HepG2 (cell line): ENCODE data around the gene STAT5A. TPM values are rescaled to one million over a fixed set of nuclear protein-coding genes. Genes with fewer than 3 reads are reported as not detected.
A peak's percentile ranks its signal among the peaks of the same experiment; 100 is the strongest.

Source experiments
- ATAC-seq: fragments of 200-7000 bp; cut with Tn5 transposase; 3 replicates; pipeline ENCODE4 v1.9.1; 2020; ENCODE audit warnings: mild to moderate bottlenecking, moderate library complexity
- BruUV-seq: library from RNA; stranded (reverse); fragments of 400-500 nt; replicated peaks from 2 replicates; lab custom pipeline; 2021; lab: Mats Ljungman, UMichigan
- CTCF ChIA-PET: fragments of 300-600 bp; formaldehyde crosslinking; extraction: SDS; loops from one replicate; lab custom pipeline; 2021; ENCODE audit warnings: low total read pairs, inconsistent platforms, low intra/inter-chr PET ratio; lab: Yijun Ruan, JAX
- POLR2A ChIA-PET: fragments of 350-600 bp; sonication (Branson Sonifier 250); formaldehyde crosslinking; loops from one replicate; lab custom pipeline; 2020; ENCODE audit warnings: antibody characterized with exemption, inconsistent platforms; lab: Yijun Ruan, JAX
- DNase-seq: peaks from one replicate; pipeline ENCODE4 v3.0.0-alpha.2; 2015; ENCODE audit warnings: low spot score
- FAIRE-seq: peaks from 3 replicates; lab custom pipeline; 2011; peaks lifted over from hg19 to GRCh38; lab: Jason Lieb, UNC
- H2AFZ ChIP-seq: one replicate; pipeline ENCODE4 v1.6.1; 2011; ENCODE audit warnings: low read length, inconsistent platforms
- H3K27ac ChIP-seq: fragments of 300-600 bp; 3 replicates; pipeline ENCODE4 v1.8.0; 2011; ENCODE audit warnings: mixed run types, mild to moderate bottlenecking, mixed read lengths, low read length, inconsistent platforms; ENCODE audit not compliant: insufficient read depth; ENCODE audit errors: extremely low read length
- H3K27me3 ChIP-seq, 2 experiments: fragments of 200-600 bp in 1 of 2; 2 replicates in 1 of 2; 3 replicates in 1 of 2; pipeline versions ENCODE4 v1.6.0 to v1.8.0; 2011; ENCODE audit warnings: low read length in 2 of 2, mild to moderate bottlenecking in 2 of 2, moderate library complexity in 2 of 2, inconsistent platforms in 1 of 2; ENCODE audit not compliant: insufficient read depth in 2 of 2, control insufficient read depth in 1 of 2
- H3K36me3 ChIP-seq, 2 experiments: fragments of 200-600 bp in 1 of 2; replicated peaks in 1 of 2; 2 replicates in 1 of 2; 3 replicates in 1 of 2; pipeline versions ENCODE4 v1.5.1 to v1.8.0; 2011; ENCODE audit warnings: low read length in 2 of 2, inconsistent platforms in 1 of 2; ENCODE audit not compliant: insufficient read depth in 2 of 2, control insufficient read depth in 1 of 2
- H3K4me1 ChIP-seq: 2 replicates; pipeline ENCODE4 v1.5.1; 2012; ENCODE audit warnings: low read length, inconsistent platforms; ENCODE audit not compliant: insufficient read depth
- H3K4me2 ChIP-seq: 2 replicates; pipeline ENCODE4 v1.6.0; 2011; ENCODE audit warnings: low read depth, low read length, inconsistent platforms
- H3K4me3 ChIP-seq, 3 experiments: fragments of 200-600 bp in 1 of 3; sonication (generic), shearing (Covaris generic) in 1 of 3; replicated peaks in 1 of 3; 2 replicates each; pipeline ENCODE4 v1.5.1; 2011 to 2016; ENCODE audit warnings: low read length in 3 of 3, inconsistent platforms in 2 of 3, low read depth in 2 of 3, mild to moderate bottlenecking in 2 of 3, control low read depth in 1 of 3, mixed read lengths in 1 of 3; ENCODE audit not compliant: insufficient read depth in 1 of 3
- H3K79me2 ChIP-seq: one replicate; pipeline ENCODE4 v1.6.1; 2011; ENCODE audit warnings: low read length, inconsistent platforms; ENCODE audit not compliant: insufficient read depth
- H3K9ac ChIP-seq: 2 replicates; pipeline ENCODE4 v1.6.0; 2011; ENCODE audit warnings: mild to moderate bottlenecking, low read depth, low read length, inconsistent platforms; ENCODE audit not compliant: insufficient read depth
- H3K9me3 ChIP-seq: 2 replicates; pipeline ENCODE4 v1.5.1; 2012; ENCODE audit warnings: mild to moderate bottlenecking, low read length
- H4K20me1 ChIP-seq: 2 replicates; pipeline ENCODE4 v1.6.0; 2011; ENCODE audit warnings: inconsistent platforms, mild to moderate bottlenecking, low read length, moderate library complexity; ENCODE audit not compliant: insufficient read depth
- AFF4 ChIP-seq: sonication (generic); formaldehyde crosslinking; IDR thresholded peaks from 2 replicates; pipeline ENCODE4 v1.4.0; 2020; ENCODE audit warnings: missing genetic modification reagents
- CTCF ChIP-seq: sonication (generic); formaldehyde crosslinking; IDR thresholded peaks from 2 replicates; pipeline ENCODE4 v1.5.0; 2020; ENCODE audit warnings: mild to moderate bottlenecking, missing genetic modification reagents, moderate library complexity
- GATAD1 ChIP-seq: IDR thresholded peaks from 2 replicates; pipeline ENCODE4 v1.6.1; 2016; ENCODE audit warnings: missing genetic modification reagents, missing compliant biosample characterization
- HOXA3 ChIP-seq: sonication (generic); formaldehyde crosslinking; IDR thresholded peaks from 2 replicates; pipeline ENCODE4 v1.5.0; 2020; ENCODE audit warnings: missing genetic modification reagents
- ZBTB7A ChIP-seq: sonication (generic); formaldehyde crosslinking; IDR thresholded peaks from 2 replicates; pipeline ENCODE4 v1.8.0; 2022; ENCODE audit warnings: mild to moderate bottlenecking, missing genetic modification reagents
- ZMYM4 ChIP-seq: sonication (generic); formaldehyde crosslinking; IDR thresholded peaks from 2 replicates; pipeline ENCODE4 v1.8.1; 2023; ENCODE audit warnings: mild to moderate bottlenecking, missing genetic modification reagents
- ZNF260 ChIP-seq: sonication (generic); formaldehyde crosslinking; IDR thresholded peaks from 2 replicates; pipeline ENCODE4 v1.4.0; 2020; ENCODE audit warnings: missing genetic modification reagents, low read depth, mild to moderate bottlenecking, borderline replicate concordance
- ZNF468 ChIP-seq: sonication (generic); formaldehyde crosslinking; IDR thresholded peaks from 2 replicates; pipeline ENCODE4 v1.8.0; 2022; ENCODE audit warnings: mild to moderate bottlenecking, moderate library complexity, missing genetic modification reagents
- ZNF484 ChIP-seq: sonication (generic); formaldehyde crosslinking; IDR thresholded peaks from 2 replicates; pipeline ENCODE4 v1.5.1; 2020; ENCODE audit warnings: mild to moderate bottlenecking, low read depth, missing genetic modification reagents, borderline replicate concordance
- ZNF530 ChIP-seq: sonication (generic); formaldehyde crosslinking; IDR thresholded peaks from 2 replicates; pipeline ENCODE4 v1.5.0; 2020; ENCODE audit warnings: low read depth, mild to moderate bottlenecking, missing genetic modification reagents
- ZNF543 ChIP-seq: sonication (generic); formaldehyde crosslinking; IDR thresholded peaks from 2 replicates; pipeline ENCODE4 v1.4.0; 2020; ENCODE audit warnings: mild to moderate bottlenecking, missing genetic modification reagents
- ZNF546 ChIP-seq: sonication (generic); formaldehyde crosslinking; conservative IDR thresholded peaks from 2 replicates; pipeline ENCODE4 v1.8.1; 2023; ENCODE audit warnings: mild to moderate bottlenecking, missing genetic modification reagents
- ZNF597 ChIP-seq: sonication (generic); formaldehyde crosslinking; IDR thresholded peaks from 2 replicates; pipeline ENCODE4 v1.5.0; 2020; ENCODE audit warnings: missing genetic modification reagents
- ZNF724P ChIP-seq: sonication (generic); formaldehyde crosslinking; IDR thresholded peaks from 2 replicates; pipeline ENCODE4 v1.8.0; 2022; ENCODE audit warnings: missing genetic modification reagents, borderline replicate concordance
- ZSCAN5A ChIP-seq: sonication (generic); formaldehyde crosslinking; IDR thresholded peaks from 2 replicates; pipeline ENCODE4 v1.8.0; 2022; ENCODE audit warnings: mild to moderate bottlenecking, missing genetic modification reagents, borderline replicate concordance
- WGBS: methylation state at CpG from one replicate; pipeline ENCODE4 v1.1.6; 2017; ENCODE audit warnings: low lambda C conversion rate; 5-methylcytosine and 5-hydroxymethylcytosine counted together
- in situ Hi-C: cut with HindIII; loops from 2 replicates; pipeline ENCODE4 v1.10.0; 2017; ENCODE audit warnings: low pct_unique_long_range_greater_than_20kb; ENCODE audit not compliant: extremely low pct_ligation_motif_present
- intact Hi-C: fragments of 100-400 bp; cut with micrococcal nuclease; formaldehyde crosslinking; loops from one replicate; pipeline ENCODE4 v1.10.0; 2022; ENCODE audit not compliant: unreplicated experiment
- polyA plus RNA-seq, 8 experiments: library from polyadenylated mRNA; depleted of rRNA in 3 of 8; stranded (reverse) in 7 of 8; unstranded in 1 of 8; fragments of >200 nt; fragmentation: Illumina TruSeq in 4 of 8; extraction: Trizol in 4 of 8; gene quantifications; 2 replicates each; pipeline versions ENCODE4 v1.2.1 to v1.2.3, GENCODE V29; 2011 to 2016; ENCODE audit warnings: low read depth in 4 of 8, missing spikeins in 1 of 8, mixed read lengths in 1 of 8; ENCODE audit not compliant: insufficient read depth in 1 of 8
- total RNA-seq, 5 experiments: library from RNA; depleted of rRNA; stranded (reverse); fragments of >200 nt; fragmentation: Illumina TruSeq; extraction: Trizol; gene quantifications; 2 replicates each; pipeline ENCODE4 v1.2.3, GENCODE V29; 2016; ENCODE audit warnings: low read depth in 1 of 5

The STAT5A gene
- total and polyA plus RNA-seq, 2 of the 13 experiments (the other 11 are each of a cell fraction or from before 2014, with no cell fraction given): 1.4 to 4.1 TPM

DNA sequence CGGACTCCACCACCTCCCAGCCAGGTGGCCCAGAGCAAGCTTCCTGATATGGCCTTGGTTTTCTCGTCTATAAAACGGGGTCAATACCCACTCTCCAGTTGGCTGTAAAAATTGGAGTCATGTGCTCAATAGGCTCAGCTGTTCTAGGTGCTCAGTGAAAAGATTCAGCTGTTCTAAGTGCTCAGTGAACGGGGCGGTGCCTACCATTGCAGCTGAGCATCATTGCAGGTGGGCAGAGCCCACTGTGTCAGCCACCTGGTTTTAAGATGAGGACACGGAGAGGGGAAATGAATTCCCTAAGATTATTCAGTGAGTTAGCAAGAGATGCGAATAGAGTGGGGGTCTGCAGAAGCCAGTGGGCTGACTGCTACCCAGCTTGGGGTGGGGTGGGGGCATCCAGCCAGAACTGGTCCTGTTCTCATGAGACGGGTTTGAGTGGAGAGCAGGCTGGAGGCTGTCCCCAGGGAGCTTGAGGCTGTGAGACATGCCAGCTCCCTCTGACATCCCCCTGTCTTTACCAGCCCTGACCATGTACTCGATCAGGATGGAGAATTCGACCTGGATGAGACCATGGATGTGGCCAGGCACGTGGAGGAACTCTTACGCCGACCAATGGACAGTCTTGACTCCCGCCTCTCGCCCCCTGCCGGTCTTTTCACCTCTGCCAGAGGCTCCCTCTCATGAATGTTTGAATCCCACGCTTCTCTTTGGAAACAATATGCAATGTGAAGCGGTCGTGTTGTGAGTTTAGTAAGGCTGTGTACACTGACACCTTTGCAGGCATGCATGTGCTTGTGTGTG is 21.9 kb downstream of the STAT5A start:
- DNase-seq (no peak), ATAC-seq (no peak), FAIRE-seq (no peak)
- no TSS peak for BruUV-seq
- in situ Hi-C loops: no loop called here
- Histone ChIP-seq H2AFZ (no peak overlapping the region), H3K4me1 (peaks cover 80% of the 10 kb centered on the region), H3K27me3 (no peaks in the 10 kb centered on the region), H3K9ac (no peak overlapping the region), H3K36me3 (peaks cover under 1 to 4% of the 10 kb centered on the region in 2 experiments; a peak in 2 of 5 replicates), H3K4me3 (no peak overlapping the region), H3K27ac (no peak overlapping the region), H4K20me1 (no peaks in the 10 kb centered on the region), H3K9me3 (no peaks in the 10 kb centered on the region), H3K79me2 (no peaks in the 10 kb centered on the region), H3K4me2 (no peak overlapping the region)
- intact Hi-C loops: no loop called here
- ChIA-PET POLR2A (interaction anchor here (2.7 to 3.0 kb wide), 3 partner anchors 33 to 113 kb away, joined by 11 to 21 read pairs (median 13); partner anchors contain the start of gene CAVIN1), CTCF (no interaction called here)
- WGBS: 93% methylated on average over 18 of the region's 19 CpGs
- TF ChIP-seq ZNF597 (CRISPR knock-in tag) (no peak), ZNF724P (CRISPR knock-in tag) (no peak), ZNF546 (CRISPR knock-in tag) (no peak), ZNF468 (CRISPR knock-in tag) (0 out of 2 replicates have a peak, but pooled peaks have one; percentile 9), AFF4 (CRISPR knock-in tag) (no peak), ZMYM4 (CRISPR knock-in tag) (no peak), HOXA3 (CRISPR knock-in tag) (no peak), CTCF (CRISPR knock-in tag) (peak; percentile 8; the same call in 1 of the 2 replicates), ZNF543 (CRISPR knock-in tag) (no peak), ZNF484 (CRISPR knock-in tag) (no peak), GATAD1 (CRISPR knock-in tag) (no peak), ZSCAN5A (CRISPR knock-in tag) (0 out of 2 replicates have a peak, but pooled peaks have one; percentile 13), ZBTB7A (CRISPR knock-in tag) (no peak), ZNF260 (CRISPR knock-in tag) (no peak), ZNF530 (CRISPR knock-in tag) (no peak)
